GM12801 (cell line): ENCODE results near the gene MCTP1.

Experiments used
- CTCF ChIP-seq: IDR thresholded peaks from one replicate; pipeline ENCODE4 v1.5.1; 2011; ENCODE audit warnings: control low read depth; ENCODE audit not compliant: insufficient read length; ENCODE audit errors: extremely low read depth

Gene MCTP1

GRCh38 chr5:95142145-95142544, 142.7 kb downstream of the MCTP1 start:
- TF ChIP-seq CTCF: no peak

- TF ChIP-seq CTCF: no peak
Measured at GRCh38 chr5:95141141-95141540, 143.8 kb downstream of the MCTP1 start.

GRCh38 chr5:95134326-95134725, 150.6 kb downstream of the MCTP1 start:
- no peak for TF ChIP-seq CTCF

GRCh38 chr5:95132096-95132495, 152.8 kb downstream of the MCTP1 start:
- TF ChIP-seq CTCF: no peak

- no peak for TF ChIP-seq CTCF
Measured at GRCh38 chr5:95130941-95131340, 154.0 kb downstream of the MCTP1 start.

GRCh38 chr5:95124731-95125130, 160.2 kb downstream of the MCTP1 start:
- TF ChIP-seq CTCF: no peak

- TF ChIP-seq CTCF: no peak
Measured at GRCh38 chr5:95124101-95124500, 160.8 kb downstream of the MCTP1 start.

GRCh38 chr5:95114902-95115301, 170.0 kb downstream of the MCTP1 start:
- TF ChIP-seq CTCF: no peak
